GM13977 (cell line): ENCODE results near the gene BRMS1.

Experiments
- DNase-seq: peaks from one replicate; pipeline ENCODE4 v3.0.0; 2012; ENCODE audit warnings: low spot score
- in situ Hi-C: fragments of 300-500 bp; cut with MboI; formaldehyde crosslinking; loops from one replicate; pipeline ENCODE4 v1.12.0; 2022; ENCODE audit warnings: low sequenced_read_pairs, low pct_unique_long_range_greater_than_20kb, mixed read lengths, inconsistent platforms; ENCODE audit not compliant: unreplicated experiment
- TF ChIP-seq, protein P1 (sequence below): IDR thresholded peaks from 2 replicates; pipeline ENCODE4 v1.5.1; 2012; ENCODE audit warnings: mild to moderate bottlenecking, control low read depth; ENCODE audit not compliant: insufficient read depth; ENCODE audit errors: extremely low read depth, missing control alignments

Gene BRMS1

GRCh38 chr11:66309475-66309874 is 35.4 kb downstream of the BRMS1 start:
- in situ Hi-C loops, result no loop called here
- DNase-seq, result no peak
- TF ChIP-seq, protein P1, sequence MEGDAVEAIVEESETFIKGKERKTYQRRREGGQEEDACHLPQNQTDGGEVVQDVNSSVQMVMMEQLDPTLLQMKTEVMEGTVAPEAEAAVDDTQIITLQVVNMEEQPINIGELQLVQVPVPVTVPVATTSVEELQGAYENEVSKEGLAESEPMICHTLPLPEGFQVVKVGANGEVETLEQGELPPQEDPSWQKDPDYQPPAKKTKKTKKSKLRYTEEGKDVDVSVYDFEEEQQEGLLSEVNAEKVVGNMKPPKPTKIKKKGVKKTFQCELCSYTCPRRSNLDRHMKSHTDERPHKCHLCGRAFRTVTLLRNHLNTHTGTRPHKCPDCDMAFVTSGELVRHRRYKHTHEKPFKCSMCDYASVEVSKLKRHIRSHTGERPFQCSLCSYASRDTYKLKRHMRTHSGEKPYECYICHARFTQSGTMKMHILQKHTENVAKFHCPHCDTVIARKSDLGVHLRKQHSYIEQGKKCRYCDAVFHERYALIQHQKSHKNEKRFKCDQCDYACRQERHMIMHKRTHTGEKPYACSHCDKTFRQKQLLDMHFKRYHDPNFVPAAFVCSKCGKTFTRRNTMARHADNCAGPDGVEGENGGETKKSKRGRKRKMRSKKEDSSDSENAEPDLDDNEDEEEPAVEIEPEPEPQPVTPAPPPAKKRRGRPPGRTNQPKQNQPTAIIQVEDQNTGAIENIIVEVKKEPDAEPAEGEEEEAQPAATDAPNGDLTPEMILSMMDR, result no peak

DNA sequence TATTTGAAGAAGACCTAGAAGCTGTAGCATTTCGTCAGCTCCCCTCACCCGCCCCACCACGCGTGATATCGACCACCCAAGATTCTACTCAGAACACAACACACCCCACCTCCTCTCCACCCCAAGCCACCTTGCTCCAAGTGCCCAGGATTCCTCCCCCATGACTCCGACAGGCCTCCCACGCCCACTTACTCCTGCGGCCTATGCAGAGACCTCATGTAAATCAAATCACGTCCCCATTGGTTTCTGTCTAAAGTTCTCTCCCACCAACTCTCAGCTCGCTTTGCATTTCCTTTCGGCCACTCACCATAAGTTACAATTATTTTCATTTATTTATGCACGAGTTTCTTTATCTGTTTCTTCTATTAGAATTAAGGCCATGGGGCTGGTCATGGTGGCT is 42.2 kb downstream of the BRMS1 start:
- in situ Hi-C loops, result no loop called here
- TF ChIP-seq, protein P1, result no peak
- DNase-seq, result no peak

DNA sequence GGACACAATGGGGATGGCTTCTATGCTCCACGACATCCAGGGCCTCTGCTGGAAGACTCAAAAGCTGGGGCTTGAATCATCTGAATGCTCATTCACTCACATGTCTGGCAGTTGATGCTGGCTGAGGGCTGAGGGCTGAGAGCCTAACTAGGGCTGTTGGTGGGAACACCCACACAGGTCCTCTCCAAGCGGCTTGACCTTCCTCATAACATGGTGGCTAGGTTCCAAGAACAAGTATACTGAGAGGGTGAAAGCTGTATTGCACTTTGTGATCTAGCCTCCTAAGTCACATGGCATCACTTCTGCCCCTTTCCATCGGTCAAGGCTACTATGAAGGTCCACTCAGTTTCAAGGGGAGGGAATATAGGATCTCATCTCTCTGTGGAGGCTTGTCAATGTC is 45.7 kb downstream of the BRMS1 start:
- in situ Hi-C loops, result no loop called here
- DNase-seq, result no peak
- TF ChIP-seq, protein P1, result no peak

DNA sequence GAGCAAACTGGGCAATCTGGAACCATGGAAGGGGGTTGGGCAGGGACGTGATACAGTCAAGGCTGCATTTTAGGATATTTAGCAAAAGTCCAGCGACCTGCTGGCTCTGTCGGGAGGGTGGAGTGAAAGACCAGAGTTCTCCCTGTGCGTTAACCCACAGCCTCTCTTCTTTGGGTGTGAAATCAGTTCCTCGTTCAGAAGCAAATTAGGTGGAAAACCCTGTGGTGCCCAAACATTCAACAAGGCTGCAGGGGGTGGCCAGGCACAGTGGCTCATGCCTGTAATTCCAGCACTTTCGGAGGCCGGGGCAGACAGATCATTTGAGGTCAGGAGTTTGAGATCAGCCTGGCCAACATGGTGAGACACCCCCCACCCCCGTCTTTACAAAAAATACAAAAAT is 47.3 kb downstream of the BRMS1 start:
- TF ChIP-seq, protein P1, result no peak
- no peak for DNase-seq
- in situ Hi-C loops, result no loop called here

- no peak for DNase-seq
- in situ Hi-C loops, result no loop called here
- TF ChIP-seq, protein P1, result no peak
Measured at GRCh38 chr11:66294626-66295620, 50.0 kb downstream of the BRMS1 start.

- in situ Hi-C loops, result no loop called here
Measured at GRCh38 chr11:66293777-66294625, 50.9 kb downstream of the BRMS1 start.

More at GRCh38 chr11:66293777-66294625, 50.9 kb downstream of the BRMS1 start:
- TF ChIP-seq, protein P1, result no peak
- no peak for DNase-seq
